Measurements from ENCODE around the gene CEP112. TPM values are rescaled to one million over a fixed set of nuclear protein-coding genes. Genes with fewer than 3 reads are reported as not detected.

The CEP112 gene
- total and polyA plus RNA-seq, 2 donors (not counting 1 experiment from before 2014, with no cell fraction given) = 5.4 to 6.4 TPM

- TF ChIP-seq CTCF (conservative IDR thresholded peaks at IDR 0.05 in 1 of 2, IDR thresholded peaks at IDR 0.05 in 1 of 2; ENCODE audit: low read depth in 1 of 2, low read length in 2 of 2) (no peak), EZH2 (IDR thresholded peaks at IDR 0.05; ENCODE audit: low read length, missing control alignments) (no peak)
These were observed 437.3 kb downstream of the CEP112 start for GRCh38 chr17:65754630-65755029.

GRCh38 chr17:65754081-65754480, 437.9 kb downstream of the CEP112 start:
- TF ChIP-seq CTCF (conservative IDR thresholded peaks at IDR 0.05 in 1 of 2, IDR thresholded peaks at IDR 0.05 in 1 of 2; ENCODE audit: low read depth in 1 of 2, low read length in 2 of 2) (no peak), EZH2 (IDR thresholded peaks at IDR 0.05; ENCODE audit: low read length, missing control alignments) (no peak)
- Histone ChIP-seq H2AFZ (ENCODE audit: low read length) (no peak overlapping the region), H3K4me3 (replicated peaks in 1 of 4; ENCODE audit: control extremely low read depth in 1 of 4, insufficient read depth in 1 of 4, low read depth in 3 of 4, low read length in 4 of 4) (no peak overlapping the region), H3K9ac (ENCODE audit: insufficient read depth, low read length) (no peak overlapping the region), H3K4me1 (ENCODE audit: control insufficient read depth, extremely low read depth, insufficient read depth, low read length) (peaks cover 10% of the 10 kb centered on the region), H3K27ac (ENCODE audit: insufficient read depth, low read length) (no peak overlapping the region), H3K4me2 (ENCODE audit: extremely low read depth, insufficient read depth, low read length) (no peak overlapping the region), H4K20me1 (ENCODE audit: control insufficient read depth, extremely low read depth, insufficient read depth, low read length) (no peaks in the 10 kb centered on the region), H3K36me3 (ENCODE audit: control insufficient read depth, insufficient read depth, low read length) (no peaks in the 10 kb centered on the region), H3K9me3 (ENCODE audit: control insufficient read depth, insufficient read depth, low read depth, low read length) (no peaks in the 10 kb centered on the region), H3K27me3 (ENCODE audit: control insufficient read depth, insufficient read depth, low read length) (no peaks in the 10 kb centered on the region), H3K79me2 (ENCODE audit: control insufficient read depth, insufficient read depth, low read length) (no peaks in the 10 kb centered on the region)
- DNase-seq (ENCODE audit: low read depth in 2 of 2) = no peak

More at GRCh38 chr17:65754630-65755029, 437.3 kb downstream of the CEP112 start:
- Histone ChIP-seq H3K79me2 (ENCODE audit: control insufficient read depth, insufficient read depth, low read length) (no peaks in the 10 kb centered on the region), H3K27ac (ENCODE audit: insufficient read depth, low read length) (no peak overlapping the region), H3K9me3 (ENCODE audit: control insufficient read depth, insufficient read depth, low read depth, low read length) (no peaks in the 10 kb centered on the region), H3K4me1 (ENCODE audit: control insufficient read depth, extremely low read depth, insufficient read depth, low read length) (peaks cover 10% of the 10 kb centered on the region), H3K36me3 (ENCODE audit: control insufficient read depth, insufficient read depth, low read length) (no peaks in the 10 kb centered on the region), H3K4me3 (replicated peaks in 1 of 4; ENCODE audit: control extremely low read depth in 1 of 4, insufficient read depth in 1 of 4, low read depth in 3 of 4, low read length in 4 of 4) (no peak overlapping the region), H3K9ac (ENCODE audit: insufficient read depth, low read length) (no peak overlapping the region), H3K27me3 (ENCODE audit: control insufficient read depth, insufficient read depth, low read length) (no peaks in the 10 kb centered on the region), H2AFZ (ENCODE audit: low read length) (no peak overlapping the region), H3K4me2 (ENCODE audit: extremely low read depth, insufficient read depth, low read length) (no peak overlapping the region), H4K20me1 (ENCODE audit: control insufficient read depth, extremely low read depth, insufficient read depth, low read length) (no peaks in the 10 kb centered on the region)
- DNase-seq (ENCODE audit: low read depth in 2 of 2) = no peak

GRCh38 chr17:65753348-65753747, 438.6 kb downstream of the CEP112 start:
- no peak overlapping the region for H2AFZ ChIP-seq (ENCODE audit: low read length)
- H3K27ac ChIP-seq (ENCODE audit: insufficient read depth, low read length) = no peak overlapping the region
- H3K27me3 ChIP-seq (ENCODE audit: control insufficient read depth, insufficient read depth, low read length) = no peaks in the 10 kb centered on the region
- H4K20me1 ChIP-seq (ENCODE audit: control insufficient read depth, extremely low read depth, insufficient read depth, low read length) = no peaks in the 10 kb centered on the region
- TF ChIP-seq CTCF (conservative IDR thresholded peaks at IDR 0.05 in 1 of 2, IDR thresholded peaks at IDR 0.05 in 1 of 2; ENCODE audit: low read depth in 1 of 2, low read length in 2 of 2) (no peak), EZH2 (IDR thresholded peaks at IDR 0.05; ENCODE audit: low read length, missing control alignments) (no peak)
- no peaks in the 10 kb centered on the region for H3K9me3 ChIP-seq (ENCODE audit: control insufficient read depth, insufficient read depth, low read depth, low read length)
- H3K4me2 ChIP-seq (ENCODE audit: extremely low read depth, insufficient read depth, low read length) = no peak overlapping the region
- H3K4me3 ChIP-seq (replicated peaks in 1 of 4; ENCODE audit: control extremely low read depth in 1 of 4, insufficient read depth in 1 of 4, low read depth in 3 of 4, low read length in 4 of 4) = no peak overlapping the region
- no peaks in the 10 kb centered on the region for H3K79me2 ChIP-seq (ENCODE audit: control insufficient read depth, insufficient read depth, low read length)
- H3K36me3 ChIP-seq (ENCODE audit: control insufficient read depth, insufficient read depth, low read length) = no peaks in the 10 kb centered on the region
- H3K4me1 ChIP-seq (ENCODE audit: control insufficient read depth, extremely low read depth, insufficient read depth, low read length) = peaks cover 10% of the 10 kb centered on the region
- DNase-seq (ENCODE audit: low read depth in 2 of 2) = no peak
- no peak overlapping the region for H3K9ac ChIP-seq (ENCODE audit: insufficient read depth, low read length)

All from fibroblast of lung (primary cell).